ENCODE results near the gene MTMR3. TPM values are rescaled to one million over a fixed set of nuclear protein-coding genes. Genes with fewer than 3 reads are reported as not detected.
A peak's percentile ranks its signal among the peaks of the same experiment; 100 is the strongest.

MTMR3 gene
- total and polyA plus RNA-seq, 8 donors: 15.5 to 32.5 (median 20.2) TPM

- peaks cover 7 to 76% (median 25%) of the 10 kb centered on the region in 3 donors for H3K36me3 ChIP-seq
- no peak overlapping the region for H3K4me3 ChIP-seq
- H3K27me3 ChIP-seq: no peaks in the 10 kb centered on the region
- no peak overlapping the region for H3K27ac ChIP-seq
- WGBS, 2 donors: 74 to 77% methylated on average over 8 of the region's 8 CpGs
- TF ChIP-seq, protein P1, sequence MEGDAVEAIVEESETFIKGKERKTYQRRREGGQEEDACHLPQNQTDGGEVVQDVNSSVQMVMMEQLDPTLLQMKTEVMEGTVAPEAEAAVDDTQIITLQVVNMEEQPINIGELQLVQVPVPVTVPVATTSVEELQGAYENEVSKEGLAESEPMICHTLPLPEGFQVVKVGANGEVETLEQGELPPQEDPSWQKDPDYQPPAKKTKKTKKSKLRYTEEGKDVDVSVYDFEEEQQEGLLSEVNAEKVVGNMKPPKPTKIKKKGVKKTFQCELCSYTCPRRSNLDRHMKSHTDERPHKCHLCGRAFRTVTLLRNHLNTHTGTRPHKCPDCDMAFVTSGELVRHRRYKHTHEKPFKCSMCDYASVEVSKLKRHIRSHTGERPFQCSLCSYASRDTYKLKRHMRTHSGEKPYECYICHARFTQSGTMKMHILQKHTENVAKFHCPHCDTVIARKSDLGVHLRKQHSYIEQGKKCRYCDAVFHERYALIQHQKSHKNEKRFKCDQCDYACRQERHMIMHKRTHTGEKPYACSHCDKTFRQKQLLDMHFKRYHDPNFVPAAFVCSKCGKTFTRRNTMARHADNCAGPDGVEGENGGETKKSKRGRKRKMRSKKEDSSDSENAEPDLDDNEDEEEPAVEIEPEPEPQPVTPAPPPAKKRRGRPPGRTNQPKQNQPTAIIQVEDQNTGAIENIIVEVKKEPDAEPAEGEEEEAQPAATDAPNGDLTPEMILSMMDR (IDR thresholded peaks at IDR 0.05): no peak
- ATAC-seq (no peak), FAIRE-seq (no peak), DNase-seq (no peak)
- H3K4me1 ChIP-seq: no peaks in the 10 kb centered on the region
- intact Hi-C loops (cut with DNase I): no loop called here
- no peaks in the 10 kb centered on the region for H3K9me3 ChIP-seq
Observed at GRCh38 chr22:30021881-30022619, 139.1 kb downstream of the MTMR3 start.

- Histone ChIP-seq H3K27me3 (no peaks in the 10 kb centered on the region), H3K36me3 (peaks cover 7 to 65% (median 21%) of the 10 kb centered on the region in 3 donors), H3K9me3 (no peaks in the 10 kb centered on the region), H3K4me1 (no peaks in the 10 kb centered on the region), H3K4me3 (no peak overlapping the region), H3K27ac (no peak overlapping the region)
- no peak for FAIRE-seq
- 83 to 84% methylated on average over 4 of the region's 4 CpGs for WGBS, 2 donors
- TF ChIP-seq, protein P1 (IDR thresholded peaks at IDR 0.05): no peak
- intact Hi-C loops (cut with DNase I): no loop called here
- ATAC-seq: no peak
- no peak for DNase-seq
Observed at GRCh38 chr22:30023099-30023660, 140.2 kb downstream of the MTMR3 start.

GRCh38 chr22:30024231-30024630 is 141.3 kb downstream of the MTMR3 start:
- intact Hi-C loops (cut with DNase I): no loop called here

GRCh38 chr22:30025221-30025620 is 142.2 kb downstream of the MTMR3 start:
- no peak for DNase-seq
- no peak overlapping the region for H3K4me3 ChIP-seq
- TF ChIP-seq, protein P1 (IDR thresholded peaks at IDR 0.05): no peak
- H3K27ac ChIP-seq: no peak overlapping the region
- peaks cover 7 to 46% (median 21%) of the 10 kb centered on the region in 3 donors for H3K36me3 ChIP-seq
- intact Hi-C loops (cut with DNase I): no loop called here
- no peaks in the 10 kb centered on the region for H3K9me3 ChIP-seq
- FAIRE-seq: no peak
- H3K4me1 ChIP-seq: no peaks in the 10 kb centered on the region
- H3K27me3 ChIP-seq: no peaks in the 10 kb centered on the region
- WGBS, 2 donors: 43 to 46% methylated on average over 3 of the region's 3 CpGs
- ATAC-seq: peak in 3 of 4 donors; percentile 41 to 69 (median 53)

More at GRCh38 chr22:30024231-30024630, 141.3 kb downstream of the MTMR3 start:
- Histone ChIP-seq H3K27ac (no peak overlapping the region), H3K36me3 (peaks cover 7 to 56% (median 21%) of the 10 kb centered on the region in 3 donors), H3K4me1 (no peaks in the 10 kb centered on the region), H3K9me3 (no peaks in the 10 kb centered on the region), H3K27me3 (no peaks in the 10 kb centered on the region), H3K4me3 (no peak overlapping the region)
- TF ChIP-seq, protein P1 (IDR thresholded peaks at IDR 0.05): no peak
- FAIRE-seq: no peak
- no peak for DNase-seq
- WGBS, 2 donors: 95 to 99% methylated on average over 5 of the region's 5 CpGs
- no peak for ATAC-seq

DNA sequence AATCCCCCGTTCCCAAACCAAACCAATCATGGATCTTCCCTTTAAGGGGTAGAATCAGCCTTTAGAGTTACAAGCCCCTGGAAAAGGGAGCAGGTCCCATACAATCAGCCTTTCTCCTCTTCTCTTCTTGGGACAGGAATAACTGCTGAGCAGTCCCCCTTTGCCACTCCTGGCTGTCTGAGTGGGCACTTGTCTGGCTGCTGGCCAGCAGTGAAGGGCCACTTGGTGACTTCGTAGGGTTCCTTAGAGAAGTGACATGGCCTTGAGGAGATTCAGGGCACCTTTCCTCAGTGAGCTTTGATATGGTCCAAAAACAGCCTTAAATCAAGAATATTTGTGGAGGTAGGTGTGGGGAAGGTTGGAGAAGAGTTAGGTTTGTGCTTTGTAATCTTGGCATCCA is 143.8 kb downstream of the MTMR3 start:
- 93 to 94% methylated on average over 2 of the region's 2 CpGs for WGBS, 2 donors
- DNase-seq: no peak
- Histone ChIP-seq H3K27me3 (no peaks in the 10 kb centered on the region), H3K4me3 (no peak overlapping the region), H3K9me3 (no peaks in the 10 kb centered on the region), H3K27ac (no peak overlapping the region), H3K4me1 (no peaks in the 10 kb centered on the region), H3K36me3 (peaks cover 7 to 35% (median 21%) of the 10 kb centered on the region in 3 donors)
- intact Hi-C loops (cut with DNase I): no loop called here
- TF ChIP-seq, protein P1 (IDR thresholded peaks at IDR 0.05): no peak
- no peak for ATAC-seq
- no peak for FAIRE-seq
